GM19351 (cell line): ENCODE results near the gene TLCD4.
"Not testable (repeated sequence)": the region's sequence is repeated elsewhere in the genome, so short reads cannot be mapped to it uniquely, and the experiment has no call there.

ENCODE experiments used
- ATAC-seq: cut with Tn5 transposase; IDR thresholded peaks from one replicate; pipeline ENCODE4 v1.9.1; 2021; ENCODE audit warnings: mild to moderate bottlenecking, moderate library complexity; ENCODE audit not compliant: unreplicated experiment

Gene TLCD4, protein sequence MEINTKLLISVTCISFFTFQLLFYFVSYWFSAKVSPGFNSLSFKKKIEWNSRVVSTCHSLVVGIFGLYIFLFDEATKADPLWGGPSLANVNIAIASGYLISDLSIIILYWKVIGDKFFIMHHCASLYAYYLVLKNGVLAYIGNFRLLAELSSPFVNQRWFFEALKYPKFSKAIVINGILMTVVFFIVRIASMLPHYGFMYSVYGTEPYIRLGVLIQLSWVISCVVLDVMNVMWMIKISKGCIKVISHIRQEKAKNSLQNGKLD

DNA sequence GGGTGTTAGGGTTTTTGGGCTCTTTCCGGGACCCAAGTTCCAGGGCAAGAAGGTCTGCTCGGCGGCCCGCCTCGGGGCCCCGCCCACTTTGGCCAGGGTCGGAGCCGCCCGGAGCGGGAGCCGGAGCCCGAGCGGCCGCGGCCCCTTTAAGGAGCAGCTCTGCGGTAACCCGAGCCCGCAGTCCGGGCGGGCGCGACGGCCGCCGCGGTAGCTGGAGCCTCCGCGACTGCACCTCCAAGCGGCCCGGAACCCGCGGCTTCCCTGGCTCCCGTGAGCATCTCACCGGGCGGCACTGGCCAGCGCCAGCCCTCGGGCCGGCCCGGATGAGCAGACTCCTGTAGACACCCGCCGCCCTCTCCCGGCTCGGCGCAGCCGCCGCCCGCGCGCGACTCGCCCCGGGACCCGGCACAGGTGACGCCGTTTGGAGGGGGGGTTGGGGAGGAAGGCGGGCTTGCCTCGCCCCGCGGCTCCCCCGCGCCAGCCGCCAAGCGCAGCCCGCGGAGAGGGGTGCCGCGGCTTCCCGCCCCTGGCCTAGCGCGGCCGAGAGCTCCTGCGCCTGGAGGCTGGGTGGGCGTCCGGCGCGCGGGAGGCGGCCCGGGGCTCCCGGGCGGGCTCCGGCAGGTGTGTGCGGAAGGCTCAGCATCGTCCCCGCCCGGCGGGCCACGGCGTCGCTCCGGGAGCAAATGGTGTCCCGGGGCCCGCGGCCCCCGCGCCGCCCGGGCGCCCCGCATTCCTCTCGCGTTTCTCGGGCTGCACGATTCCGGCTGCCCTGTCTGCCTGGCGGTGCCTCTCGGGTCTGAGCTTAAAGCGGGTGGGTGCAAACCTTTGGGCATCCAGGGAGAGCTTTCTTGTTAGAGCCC lies at the start of gene TLCD4:
TSS of gene TLCD4 (plus strand) at position 149 of the 860 bp plus-strand sequence. CDS start 26,547 bp downstream, outside the sequence.
- ATAC-seq = peak; percentile 60

DNA sequence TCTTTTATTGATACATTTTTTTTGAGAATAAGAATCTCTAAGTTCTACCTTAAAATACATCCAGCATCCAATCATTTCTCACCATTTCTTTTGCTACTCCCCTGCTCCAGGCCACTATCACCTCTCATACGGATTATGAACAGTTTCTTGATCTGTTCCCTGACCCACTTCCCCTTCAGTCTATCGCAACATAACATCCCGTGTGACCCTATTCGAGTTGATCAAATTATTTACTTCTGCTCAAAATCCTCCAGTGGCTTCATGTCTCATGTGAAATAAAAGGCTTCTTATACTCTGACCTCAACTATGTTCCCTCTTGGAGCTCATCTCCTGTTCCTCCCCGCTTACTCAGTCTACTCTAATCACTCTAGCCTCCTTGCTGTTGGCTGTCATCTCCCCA lies 49.6 kb upstream of the TLCD4 start:
- no peak for ATAC-seq

DNA sequence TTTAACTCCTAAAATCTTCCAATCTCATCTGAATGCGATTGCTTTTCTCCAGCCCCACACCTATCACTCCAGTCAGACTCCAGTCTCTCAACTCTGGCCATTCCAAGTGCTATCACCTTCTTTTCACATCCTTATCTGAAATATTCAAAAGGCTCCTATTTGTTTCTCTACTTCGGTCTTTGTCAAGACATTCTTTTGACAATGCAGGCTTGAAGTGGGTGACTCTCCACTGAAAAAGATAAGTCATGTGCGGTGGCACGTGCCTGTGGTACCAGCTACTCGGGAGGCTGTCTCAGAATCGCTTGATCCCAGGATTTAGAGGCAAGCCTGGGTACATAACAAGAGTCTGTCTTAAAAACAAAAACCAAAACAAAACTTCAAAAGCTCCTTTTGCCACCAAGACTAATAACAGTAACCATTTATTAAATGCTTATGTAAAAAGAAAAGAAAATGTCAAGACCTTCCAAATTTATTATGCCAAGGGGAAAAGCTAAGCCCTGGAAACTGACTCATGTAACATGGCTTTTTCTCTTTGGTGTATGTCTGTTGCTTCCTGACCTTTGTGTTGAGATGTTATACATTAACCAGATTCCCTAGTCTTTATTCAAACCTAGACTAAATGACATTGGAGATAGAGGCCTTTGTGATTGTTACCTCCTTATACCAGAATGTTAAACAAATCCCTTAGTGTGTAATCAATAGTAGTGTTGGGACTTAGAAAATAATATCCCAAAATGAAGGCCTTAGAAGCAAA lies 48.0 kb upstream of the TLCD4 start:
- ATAC-seq = no peak

DNA sequence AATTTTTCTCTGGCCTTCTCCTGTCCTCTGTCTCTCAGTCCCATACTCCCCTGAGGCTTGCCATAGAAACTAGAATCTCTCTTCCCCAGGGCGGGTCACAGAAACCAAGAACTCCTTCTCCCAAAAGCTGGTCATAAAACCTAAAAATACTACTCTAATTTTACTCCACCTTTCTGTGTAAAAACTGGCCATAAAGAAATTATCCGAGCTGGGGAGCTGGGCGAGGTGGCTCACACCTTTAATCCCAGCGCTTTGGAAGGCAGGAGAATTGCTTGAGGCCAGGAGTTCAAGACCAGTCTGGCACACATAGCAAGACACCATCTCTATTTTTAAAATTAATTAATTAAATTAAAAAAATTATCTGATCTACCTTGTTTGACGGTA lies 47.5 kb upstream of the TLCD4 start:
- ATAC-seq = no peak

DNA sequence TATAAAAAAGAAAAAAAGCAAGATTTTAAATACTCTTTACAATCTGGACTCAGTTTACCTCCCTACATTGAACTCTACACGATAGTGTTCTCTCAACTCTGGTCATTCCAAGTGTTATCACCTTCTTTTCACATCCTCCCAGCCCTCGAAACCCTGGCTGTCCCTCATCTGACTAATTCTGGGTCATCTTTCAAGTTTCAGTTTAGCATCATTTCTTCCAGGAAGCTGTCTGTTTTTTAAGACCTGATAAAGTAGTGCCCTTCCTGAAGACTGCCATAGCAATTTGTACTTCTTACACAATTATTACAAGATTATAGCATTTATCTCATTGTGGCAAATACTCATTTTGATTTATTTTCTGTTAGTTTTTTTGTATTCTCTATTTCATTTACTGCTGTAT lies 45.6 kb upstream of the TLCD4 start:
- ATAC-seq = no peak

DNA sequence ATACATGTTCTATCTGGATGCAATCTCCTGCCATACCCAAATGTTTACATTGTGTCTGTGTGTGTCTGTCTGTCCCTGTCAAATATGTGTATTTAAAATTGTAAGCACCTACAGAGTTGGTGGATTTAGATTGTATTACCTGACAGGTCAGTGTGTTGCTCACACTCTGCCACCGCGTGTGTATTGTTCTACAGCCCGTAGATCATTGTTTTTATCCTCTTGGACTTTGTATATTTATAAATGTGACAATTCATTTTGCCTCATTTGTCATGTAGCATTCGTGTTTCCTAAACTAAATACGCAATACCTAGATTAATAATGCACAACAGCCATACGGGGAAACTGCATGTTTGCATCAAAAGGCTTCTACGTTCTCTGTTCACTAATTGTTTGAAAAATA lies 45.0 kb upstream of the TLCD4 start:
- no peak for ATAC-seq

DNA sequence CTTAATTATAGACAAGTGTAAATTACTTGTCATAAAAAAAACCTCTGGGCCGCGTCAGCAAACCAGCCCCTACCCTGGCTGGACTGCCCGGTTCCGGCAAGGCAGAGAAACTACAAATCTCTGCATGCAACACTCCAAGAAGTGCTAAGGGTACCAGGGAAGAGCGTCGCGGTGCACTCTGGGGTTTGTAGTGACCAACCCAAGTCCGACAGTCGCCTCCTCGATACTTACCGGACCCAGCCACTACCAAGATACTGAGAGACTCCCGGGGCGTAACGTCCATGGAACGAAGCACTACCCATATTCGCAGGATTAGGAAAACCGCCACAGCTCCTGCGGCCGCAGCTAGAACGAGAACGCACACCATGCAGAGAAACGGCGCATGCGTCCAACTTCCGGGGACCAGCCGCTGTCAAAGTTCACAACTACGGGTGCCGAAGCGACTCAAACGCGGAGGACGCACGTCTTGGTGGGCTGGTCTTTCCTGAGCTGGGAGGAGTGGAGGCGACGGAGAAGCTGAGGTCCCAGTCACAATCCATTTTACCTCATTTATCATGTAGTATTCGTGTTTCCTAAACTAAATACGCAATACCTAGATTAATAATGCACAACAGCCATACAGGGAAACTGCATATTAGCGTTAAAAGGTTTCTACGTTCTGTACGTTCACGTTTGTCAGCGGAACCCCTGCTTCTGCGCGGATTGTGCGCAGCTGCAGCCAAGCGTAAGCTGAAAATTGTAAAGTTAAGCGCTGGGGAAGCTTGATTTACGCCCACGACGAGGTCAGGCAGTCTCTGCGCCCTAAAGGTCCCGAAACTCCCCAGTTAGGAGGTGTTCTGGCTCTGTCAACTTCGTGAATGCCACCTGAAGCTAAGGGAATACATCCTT lies 44.4 kb upstream of the TLCD4 start, which contains the start of gene ALG14:
TSS of gene ALG14 (minus strand) at position 420 of the 888 bp plus-strand sequence. CDS start at position 367, 53 bp downstream.
- ATAC-seq = peak; percentile 95

DNA sequence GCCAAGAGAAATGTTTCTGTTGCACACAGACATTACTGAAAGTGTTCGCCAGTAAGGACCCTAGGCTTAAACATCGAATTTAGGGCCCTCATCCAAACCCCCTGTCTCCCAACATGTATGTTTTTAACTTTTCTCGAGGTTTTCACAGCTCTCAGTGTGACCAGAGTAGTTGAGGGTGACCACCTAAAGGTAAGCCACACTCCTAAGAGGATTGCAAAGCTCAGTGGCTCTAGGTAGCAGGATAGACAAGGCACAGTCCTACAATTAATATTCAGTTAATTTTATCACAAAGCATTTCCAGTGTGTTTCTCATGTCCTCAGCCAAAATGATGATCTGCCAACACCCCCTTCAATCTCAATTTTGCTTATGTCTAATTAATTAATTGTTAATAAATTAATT lies 43.7 kb upstream of the TLCD4 start:
- ATAC-seq = no peak

DNA sequence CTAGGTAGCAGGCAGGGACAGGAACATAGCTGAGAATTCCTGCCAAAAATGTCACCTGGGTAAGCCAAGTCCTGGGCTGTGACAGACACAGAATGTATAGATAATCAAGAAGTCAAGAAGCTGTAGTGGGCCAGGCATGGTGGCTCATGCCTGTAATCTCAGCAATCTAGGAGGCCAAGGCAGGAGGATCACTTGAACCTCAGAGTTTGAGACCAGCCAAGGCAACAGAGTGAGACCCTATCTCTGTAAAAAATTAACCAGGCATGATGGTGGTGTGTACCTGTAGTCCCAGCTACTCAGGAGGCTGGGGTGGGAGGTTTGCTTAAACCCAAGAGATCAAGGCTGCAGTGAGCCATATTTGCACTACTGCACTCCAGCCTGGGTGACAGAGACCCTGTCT lies 41.1 kb upstream of the TLCD4 start:
- no peak for ATAC-seq

DNA sequence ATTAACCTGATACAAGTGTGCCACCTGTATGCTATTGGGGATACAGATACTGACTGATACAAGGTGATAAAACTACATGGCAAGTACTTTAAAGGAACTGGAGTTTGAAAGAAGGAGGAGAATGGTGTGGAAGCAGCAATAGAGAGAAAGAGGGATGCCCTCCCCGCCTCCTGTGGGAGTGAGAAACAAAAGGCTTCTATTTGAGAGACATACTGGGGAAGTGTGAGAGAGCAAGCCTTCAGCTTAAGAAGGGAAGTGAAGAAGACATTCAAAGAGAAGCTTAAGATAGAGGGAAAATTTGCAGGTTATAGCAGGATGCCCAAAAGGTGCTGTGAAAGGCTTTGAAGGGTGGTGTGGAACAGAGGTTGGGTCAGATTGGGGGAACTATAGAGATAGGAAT lies 36.7 kb upstream of the TLCD4 start:
- ATAC-seq = no peak

DNA sequence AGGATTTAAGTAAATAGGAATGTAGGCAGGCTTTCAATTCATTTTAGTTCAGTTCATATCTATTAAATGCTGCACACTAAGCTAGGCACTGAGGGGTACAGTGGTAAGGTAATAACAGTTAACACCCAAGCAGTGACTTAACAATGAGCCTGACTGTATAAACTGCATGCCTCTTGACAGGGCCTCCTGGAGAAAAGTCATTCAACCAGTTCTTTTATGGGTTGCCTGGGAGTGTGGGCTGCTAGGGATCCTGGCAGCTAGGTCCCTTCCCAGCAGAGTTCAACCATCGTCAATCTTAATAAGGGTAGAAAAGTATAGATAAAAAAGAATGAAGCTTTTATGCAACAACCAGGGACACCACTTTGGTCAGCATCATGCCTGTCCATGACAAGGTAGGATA lies 36.3 kb upstream of the TLCD4 start:
- ATAC-seq = no peak

DNA sequence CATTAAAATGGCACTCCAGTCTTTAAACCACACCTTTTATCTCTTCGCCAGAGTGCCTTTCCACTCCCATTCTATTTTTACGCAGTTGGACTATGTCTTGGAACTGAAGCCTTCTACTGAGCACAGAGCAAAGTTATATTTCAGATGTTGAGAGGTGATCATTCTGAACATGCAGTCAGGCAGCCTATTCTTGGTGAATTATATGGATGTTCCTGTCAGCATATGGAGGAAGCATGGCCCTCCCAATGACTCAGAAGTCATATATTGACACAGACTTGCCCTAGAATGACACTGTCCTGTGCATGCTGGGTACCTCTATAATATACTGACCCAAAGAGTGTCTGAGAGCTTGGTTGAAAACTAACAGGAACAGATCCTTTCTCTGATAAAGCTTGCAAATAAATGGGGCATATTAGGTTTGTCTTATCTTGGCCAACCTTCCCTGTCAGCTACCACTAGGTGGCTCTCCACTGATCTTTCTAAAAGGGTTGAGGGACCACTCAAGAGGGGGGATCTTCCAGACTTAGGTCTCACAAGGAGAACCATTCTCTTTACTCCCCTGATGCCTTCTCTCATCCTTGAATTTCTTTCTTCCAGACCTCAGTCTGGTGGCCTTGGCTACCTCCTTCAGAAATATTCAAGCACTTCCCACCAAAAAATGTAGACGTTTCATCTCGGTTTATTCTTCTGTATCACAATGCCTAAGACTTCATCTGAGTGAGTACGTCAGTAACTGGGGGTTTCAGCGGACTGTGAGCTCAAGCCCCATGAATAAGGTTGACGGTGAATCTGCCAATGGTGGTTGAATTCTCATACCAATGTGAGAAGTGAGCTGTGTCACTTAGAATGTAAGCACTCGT lies 32.6 kb upstream of the TLCD4 start:
- peak; percentile 83 for ATAC-seq

DNA sequence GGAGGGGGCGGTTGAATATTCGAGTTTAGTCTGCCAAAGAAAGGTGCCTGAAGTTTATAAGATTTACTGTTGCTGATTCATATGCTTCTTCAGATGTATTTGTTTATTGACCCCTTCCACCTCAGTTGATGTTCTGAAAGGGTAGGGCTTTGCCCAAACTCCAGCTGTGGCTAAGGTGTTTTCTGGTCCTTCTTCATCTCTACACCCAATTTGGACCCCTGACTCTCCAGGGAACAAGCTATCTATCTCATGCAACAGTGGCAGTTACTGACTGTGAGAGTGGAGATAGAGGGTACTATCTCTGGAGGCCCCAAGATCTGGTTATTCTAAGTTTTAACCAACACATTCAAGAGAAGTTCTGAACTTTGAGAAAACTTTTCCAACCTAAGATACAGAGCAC lies 31.8 kb upstream of the TLCD4 start:
- ATAC-seq = no peak

DNA sequence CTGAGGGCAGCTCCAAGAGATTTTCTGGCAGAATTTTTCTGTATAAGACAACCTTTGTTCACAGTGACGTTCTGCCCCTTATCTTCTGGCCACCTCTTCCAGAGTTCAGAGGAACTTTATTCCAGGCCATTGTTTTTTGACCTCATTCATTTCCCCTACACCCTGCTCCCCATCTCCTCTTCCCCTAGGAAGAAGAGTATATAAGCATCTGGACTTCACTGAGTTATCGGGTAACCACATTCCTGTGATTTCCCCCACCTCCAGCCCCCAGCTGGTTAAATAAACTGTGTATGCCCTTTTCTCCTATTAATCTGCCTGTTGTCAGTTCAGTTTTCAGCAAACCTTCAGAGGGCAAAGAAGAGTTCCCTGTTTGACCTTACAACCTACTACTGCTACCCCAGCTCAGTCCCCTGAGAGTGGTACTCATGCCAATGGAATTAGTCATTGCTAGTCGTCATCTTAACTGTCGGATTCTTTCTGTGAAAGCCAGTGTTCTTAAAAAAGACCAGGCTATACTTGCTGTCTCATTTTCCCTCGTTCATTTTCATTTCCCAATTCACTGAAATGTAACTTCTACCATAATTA lies 30.1 kb upstream of the TLCD4 start:
- peak; percentile 47 for ATAC-seq

DNA sequence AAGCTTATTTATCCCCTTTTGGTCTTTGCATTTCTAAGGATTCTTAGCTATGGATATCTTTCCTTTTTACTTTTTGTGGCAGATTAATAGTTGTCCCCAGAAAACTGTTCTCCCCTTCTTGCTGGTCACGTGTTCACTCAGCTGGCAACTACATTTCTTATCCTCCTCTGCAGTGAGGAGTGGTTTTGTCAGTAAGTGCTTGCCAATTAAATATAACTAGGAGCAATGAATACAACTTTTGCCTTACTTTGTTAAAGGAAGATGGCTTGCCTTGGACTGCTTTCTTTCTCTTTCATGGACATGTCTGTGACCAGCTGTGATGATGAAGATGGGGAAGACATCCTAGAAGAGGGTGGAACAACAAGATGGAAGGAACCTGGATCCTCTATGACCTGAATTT lies 28.9 kb upstream of the TLCD4 start:
- no peak for ATAC-seq

DNA sequence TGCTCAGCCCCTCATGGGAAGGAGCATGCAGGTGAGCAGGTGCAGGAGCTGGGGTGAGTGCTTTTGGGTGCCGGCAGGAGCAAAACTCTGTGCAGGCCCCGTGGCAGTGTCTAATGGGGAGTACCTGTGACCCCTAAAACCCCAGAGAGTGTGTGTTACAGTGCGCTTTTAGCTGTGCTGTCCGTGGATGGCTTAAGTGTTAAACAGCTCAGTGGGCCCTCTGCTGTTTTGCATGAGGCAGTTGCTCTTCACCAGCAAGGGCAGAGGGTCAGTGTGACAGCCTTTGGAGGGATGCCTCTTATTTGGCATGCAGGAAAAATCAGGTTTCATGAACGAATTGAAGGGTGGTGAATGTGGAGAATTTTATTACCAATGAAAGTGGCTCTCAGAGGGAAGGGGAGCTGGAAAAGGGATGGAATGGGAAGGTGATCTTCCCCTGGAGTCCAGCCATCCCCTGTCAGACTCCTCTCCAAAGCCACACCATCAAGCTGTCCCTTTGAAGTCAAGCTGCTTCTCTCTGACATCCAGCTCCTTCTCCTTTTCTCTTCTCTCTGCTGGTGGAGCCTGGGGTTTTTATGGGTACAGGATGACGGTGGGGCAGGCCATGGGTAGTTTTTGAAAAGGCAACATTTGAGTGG lies 27.4 kb upstream of the TLCD4 start:
- ATAC-seq = no peak

DNA sequence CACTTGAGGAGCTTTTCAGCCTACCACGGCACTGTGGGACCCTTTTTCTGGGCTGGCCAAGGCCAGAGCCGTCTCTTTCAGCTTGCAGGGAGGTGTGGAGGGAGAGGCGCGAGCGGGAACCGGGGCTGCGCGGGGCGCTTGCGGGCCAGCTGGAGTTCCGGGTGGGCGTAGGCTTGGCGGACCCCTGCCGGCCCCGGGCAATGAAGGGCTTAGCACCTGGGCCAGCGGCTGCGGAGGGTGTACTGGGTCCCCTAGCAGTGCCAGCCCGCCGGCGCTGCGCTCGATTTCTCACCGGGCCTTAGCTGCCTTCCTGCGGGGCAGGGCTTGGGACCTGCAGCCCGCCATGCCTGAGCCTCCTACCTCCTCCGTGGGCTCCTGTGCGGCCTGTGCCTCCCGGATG lies 25.9 kb upstream of the TLCD4 start:
- ATAC-seq = not testable (repeated sequence)

DNA sequence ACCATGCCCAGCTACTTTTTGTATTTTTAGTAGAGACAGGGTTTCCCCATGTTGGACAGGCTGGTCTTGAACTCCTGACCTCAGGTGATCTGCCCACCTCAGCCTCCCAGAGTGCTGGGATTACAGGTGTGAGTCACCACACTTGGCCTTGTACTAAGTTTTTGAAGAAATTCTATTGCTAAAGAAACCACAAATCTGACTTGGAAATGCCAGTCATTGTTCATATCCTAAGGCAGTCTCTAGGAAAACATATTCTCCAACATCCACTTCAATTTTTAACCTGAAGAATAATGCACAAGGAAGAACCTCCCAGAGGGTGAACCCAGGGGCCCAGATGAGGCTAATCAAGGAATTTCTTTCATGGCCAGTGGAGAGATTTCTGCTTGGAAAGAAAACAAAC lies 24.3 kb upstream of the TLCD4 start:
- not testable (repeated sequence) for ATAC-seq

DNA sequence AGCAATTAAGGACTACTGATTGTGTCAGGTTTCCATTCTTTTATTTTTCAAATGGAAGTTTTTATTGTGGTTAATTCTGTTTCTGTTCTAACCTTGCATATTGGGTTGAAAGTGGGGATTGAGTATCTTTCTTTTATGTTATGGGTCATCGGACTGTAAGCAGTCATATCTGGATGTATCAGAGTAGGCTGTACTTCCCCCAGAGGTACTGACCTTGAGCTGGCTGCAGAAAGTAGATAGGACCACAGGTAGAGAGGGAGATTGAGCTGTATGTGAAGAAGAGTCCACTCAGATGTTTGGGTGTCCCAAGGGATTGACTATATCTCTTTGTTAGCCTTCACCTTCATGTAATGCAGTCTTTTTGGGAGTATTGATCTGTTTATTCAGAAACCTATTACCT lies 23.9 kb upstream of the TLCD4 start:
- peak; percentile 31 for ATAC-seq
